H1 (cell line): Measurements from ENCODE around the gene GABRG3. TPM values are rescaled to one million over a fixed set of nuclear protein-coding genes. Genes with fewer than 3 reads are reported as not detected.

Source experiments
- CTCF ChIA-PET: fragments of 300-600 bp; sonication (Branson Sonifier 250); formaldehyde crosslinking; loops from one replicate; lab custom pipeline; 2021; ENCODE audit not compliant: partially characterized antibody; lab: Charles Lee
- POLR2A ChIA-PET: fragments of 300-600 bp; sonication (Branson Sonifier 250); formaldehyde crosslinking; loops from one replicate; lab custom pipeline; 2021; ENCODE audit warnings: inconsistent platforms; ENCODE audit not compliant: partially characterized antibody; lab: Charles Lee
- DNase-seq, 2 experiments: peaks; one replicate each; pipeline versions ENCODE4 v3.0.0 to v3.0.0-alpha.2; 2010 to 2022; ENCODE audit warnings: low spot score in 2 of 2, low read depth in 1 of 2, mixed read lengths in 1 of 2
- FAIRE-seq: peaks from 2 replicates; lab custom pipeline; 2011; peaks lifted over from hg19 to GRCh38; lab: Jason Lieb, UNC
- H2AFZ ChIP-seq: 2 replicates; pipeline ENCODE4 v1.8.1; 2012; ENCODE audit warnings: low read length, inconsistent platforms
- H2AK5ac ChIP-seq: 2 replicates; pipeline ENCODE4 v1.6.1; 2013; ENCODE audit warnings: low read depth, low read length
- H2BK120ac ChIP-seq: replicated peaks from 2 replicates; pipeline ENCODE3; 2013; ENCODE audit warnings: low read depth, low read length, inconsistent platforms
- H2BK12ac ChIP-seq: 2 replicates; pipeline ENCODE4 v1.6.1; 2013; ENCODE audit warnings: low read depth, low read length
- H2BK15ac ChIP-seq: 2 replicates; pipeline ENCODE4 v1.6.1; 2013; ENCODE audit warnings: low read length
- H2BK20ac ChIP-seq: 2 replicates; pipeline ENCODE4 v1.6.1; 2013; ENCODE audit warnings: low read length
- H2BK5ac ChIP-seq: 2 replicates; pipeline ENCODE4 v1.6.1; 2013; ENCODE audit warnings: low read depth, low read length
- H3K14ac ChIP-seq: 2 replicates; pipeline ENCODE4 v1.6.1; 2013; ENCODE audit warnings: inconsistent platforms; ENCODE audit not compliant: insufficient read length
- H3K18ac ChIP-seq: 2 replicates; pipeline ENCODE4 v1.6.1; 2013; ENCODE audit warnings: low read length; ENCODE audit errors: extremely low read depth
- H3K23ac ChIP-seq: 2 replicates; pipeline ENCODE4 v1.6.1; 2013; ENCODE audit warnings: inconsistent platforms; ENCODE audit not compliant: insufficient read length
- H3K23me2 ChIP-seq: 2 replicates; pipeline ENCODE4 v1.6.1; 2013; ENCODE audit warnings: low read depth, low read length
- H3K27ac ChIP-seq: 2 replicates; pipeline ENCODE4 v1.6.1; 2011; ENCODE audit warnings: low read depth, low read length, inconsistent platforms
- H3K27me3 ChIP-seq, 4 experiments: replicated peaks in 1 of 4; 1 replicate in 1 of 4; 2 replicates in 3 of 4; pipeline versions ENCODE4 v1.6.1 to v1.8.1; 2011 to 2013; ENCODE audit warnings: low read length in 3 of 4, mild to moderate bottlenecking in 3 of 4, inconsistent platforms in 2 of 4, mixed read lengths in 2 of 4, moderate library complexity in 1 of 4; ENCODE audit not compliant: control insufficient read depth in 3 of 4, insufficient read depth in 3 of 4; ENCODE audit errors: extremely low read depth in 1 of 4
- H3K36me3 ChIP-seq, 4 experiments: 2 replicates each; pipeline versions ENCODE4 v1.6.1 to v1.8.1; 2011 to 2013; ENCODE audit warnings: mild to moderate bottlenecking in 4 of 4, low read length in 3 of 4, moderate library complexity in 2 of 4, control low read depth in 1 of 4, inconsistent platforms in 1 of 4; ENCODE audit not compliant: insufficient read depth in 4 of 4, control insufficient read depth in 2 of 4
- H3K4ac ChIP-seq: replicated peaks from 2 replicates; pipeline ENCODE3; 2013; ENCODE audit warnings: low read length, low read depth, mixed read lengths, inconsistent platforms; ENCODE audit not compliant: insufficient read length
- H3K4me1 ChIP-seq, 4 experiments: replicated peaks in 1 of 4; 1 replicate in 1 of 4; 2 replicates in 3 of 4; pipeline versions ENCODE4 v1.6.1 to v1.8.1; 2011 to 2013; ENCODE audit warnings: low read length in 3 of 4, inconsistent platforms in 2 of 4, mixed read lengths in 1 of 4; ENCODE audit not compliant: insufficient read depth in 4 of 4, control insufficient read depth in 3 of 4
- H3K4me2 ChIP-seq, 2 experiments: 2 replicates each; pipeline versions ENCODE4 v1.6.1 to v1.8.1; 2011 to 2013; ENCODE audit warnings: low read depth in 2 of 2, low read length in 2 of 2, control low read depth in 1 of 2, inconsistent platforms in 1 of 2, mild to moderate bottlenecking in 1 of 2; ENCODE audit not compliant: insufficient read depth in 1 of 2
- H3K4me3 ChIP-seq, 4 experiments: fragments of 200-600, 300-600 bp in 1 of 4; sonication (generic), shearing (Covaris generic), sonication (Bioruptor Twin) in 1 of 4; 2 replicates each; pipeline versions ENCODE4 v1.5.1 to v1.8.1; 2011 to 2016; ENCODE audit warnings: low read length in 4 of 4, low read depth in 3 of 4, control low read depth in 2 of 4, inconsistent platforms in 2 of 4, mild to moderate bottlenecking in 2 of 4, mixed read lengths in 1 of 4, moderate library complexity in 1 of 4; ENCODE audit not compliant: insufficient read depth in 2 of 4; ENCODE audit errors: extremely low read depth in 1 of 4
- H3K56ac ChIP-seq: replicated peaks from 2 replicates; pipeline ENCODE3; 2013; ENCODE audit warnings: low read depth, mild to moderate bottlenecking, mixed read lengths, low read length, inconsistent platforms; ENCODE audit not compliant: insufficient read length
- H3K79me1 ChIP-seq: 2 replicates; pipeline ENCODE4 v1.6.1; 2013; ENCODE audit warnings: low read depth, low read length, control low read depth
- H3K79me2 ChIP-seq, 2 experiments: 2 replicates each; pipeline versions ENCODE4 v1.6.1 to v1.8.1; 2012 to 2013; ENCODE audit warnings: low read length in 2 of 2, mild to moderate bottlenecking in 2 of 2, inconsistent platforms in 1 of 2; ENCODE audit not compliant: insufficient read depth in 2 of 2, control insufficient read depth in 1 of 2
- H3K9ac ChIP-seq, 4 experiments: replicated peaks in 1 of 4; 1 replicate in 1 of 4; 2 replicates in 3 of 4; pipeline versions ENCODE4 v1.6.1 to v1.8.1; 2011 to 2013; ENCODE audit warnings: low read depth in 3 of 4, low read length in 3 of 4, control low read depth in 2 of 4, mild to moderate bottlenecking in 2 of 4, moderate library complexity in 2 of 4, inconsistent platforms in 1 of 4; ENCODE audit errors: extremely low read depth in 1 of 4
- H3K9me3 ChIP-seq, 2 experiments: 2 replicates each; pipeline versions ENCODE4 v1.6.1 to v1.8.1; 2012 to 2013; ENCODE audit warnings: mild to moderate bottlenecking in 2 of 2, moderate library complexity in 2 of 2, control low read depth in 1 of 2, inconsistent platforms in 1 of 2, low read depth in 1 of 2, low read length in 1 of 2, mixed read lengths in 1 of 2; ENCODE audit not compliant: insufficient read depth in 2 of 2
- H4K20me1 ChIP-seq, 2 experiments: replicated peaks in 1 of 2; 2 replicates each; pipeline versions ENCODE3 to v1.8.1; 2011 to 2013; ENCODE audit warnings: inconsistent platforms in 2 of 2, low read length in 2 of 2, mild to moderate bottlenecking in 1 of 2; ENCODE audit not compliant: insufficient read depth in 2 of 2, control insufficient read depth in 1 of 2
- H4K5ac ChIP-seq: 2 replicates; pipeline ENCODE4 v1.6.1; 2013; ENCODE audit warnings: low read length, low read depth, mixed read lengths, inconsistent platforms; ENCODE audit not compliant: insufficient read length
- H4K8ac ChIP-seq: 2 replicates; pipeline ENCODE4 v1.8.0; 2013; ENCODE audit warnings: mild to moderate bottlenecking, moderate library complexity, low read length, inconsistent platforms; ENCODE audit not compliant: insufficient read depth; ENCODE audit errors: extremely low read depth
- H4K91ac ChIP-seq: replicated peaks from 2 replicates; pipeline ENCODE3; 2013; ENCODE audit warnings: low read length, mixed read lengths, inconsistent platforms; ENCODE audit not compliant: insufficient read length
- CTBP2 ChIP-seq: IDR thresholded peaks from 2 replicates; pipeline ENCODE4 v1.7.0; 2011; ENCODE audit warnings: borderline replicate concordance, mild to moderate bottlenecking, moderate library complexity, mixed read lengths, low read length; ENCODE audit not compliant: insufficient read depth, insufficient read length
- EGR1 ChIP-seq: IDR thresholded peaks from 2 replicates; pipeline ENCODE4 v1.6.1; 2011; ENCODE audit warnings: low read depth, low read length, borderline replicate concordance
- HDAC6 ChIP-seq: IDR thresholded peaks from one replicate; pipeline ENCODE4 v1.7.1; 2012; ENCODE audit warnings: low read depth, mild to moderate bottlenecking, inconsistent platforms, low read length, moderate library complexity
- RNF2 ChIP-seq: fragments of 200-900, 300-1000 bp; sonication (generic); IDR thresholded peaks from 2 replicates; pipeline ENCODE4 v1.7.1; 2016; ENCODE audit warnings: borderline replicate concordance, low read depth, mild to moderate bottlenecking, antibody characterized with exemption, low read length; ENCODE audit not compliant: poor library complexity, severe bottlenecking; ENCODE audit errors: missing control alignments
- SRF ChIP-seq: IDR thresholded peaks from 2 replicates; pipeline ENCODE4 v1.6.1; 2011; ENCODE audit warnings: mild to moderate bottlenecking, low read depth, low read length, moderate library complexity
- WGBS, 2 experiments: shearing (Covaris generic) in 1 of 2; methylation state at CpG; one replicate each; pipeline versions ENCODE4 v1.1.6 to v1.1.7; 2013 to 2015; ENCODE audit warnings: low lambda C conversion rate in 2 of 2, mixed read lengths in 2 of 2, inconsistent platforms in 1 of 2, low coverage in 1 of 2, missing lambda C conversion rate in 1 of 2; ENCODE audit not compliant: insufficient replicate concordance in 2 of 2, insufficient coverage in 1 of 2, insufficient read length in 1 of 2; ENCODE audit errors: extremely low coverage in 1 of 2, missing lambda C conversion rate in 1 of 2; 5-methylcytosine and 5-hydroxymethylcytosine counted together
- polyA plus RNA-seq, 7 experiments: library from polyadenylated mRNA; depleted of rRNA in 3 of 7; stranded (reverse) in 5 of 7; unstranded in 2 of 7; fragments of >200 nt in 5 of 7; fragments of 200-250 nt in 2 of 7; gene quantifications; 1 replicate in 5 of 7; 2 replicates in 1 of 7; 4 replicates in 1 of 7; pipeline versions ENCODE4 v1.2.1 to v1.2.3, GENCODE V29; 2011 to 2013; ENCODE audit warnings: missing spikeins in 2 of 7, mixed read lengths in 2 of 7
- total RNA-seq: library from RNA; stranded (reverse); fragmentation: NEBNext Ultra II Directional; extraction: Animal tissue kit (Norgen Biotek cat#: 25700); gene quantifications from 2 replicates; pipeline ENCODE4 v1.2.1, GENCODE V29; 2021

GABRG3 gene
- total and polyA plus RNA-seq, 2 of the 8 experiments (the other 6 are each of a cell fraction or from before 2014, with no cell fraction given), result 0.17 to 0.80 TPM

- no peak overlapping the region for H3K4me2 ChIP-seq
- no peak overlapping the region for H4K8ac ChIP-seq
- no peak overlapping the region for H3K4me3 ChIP-seq
- no peak overlapping the region for H3K23ac ChIP-seq
- no peak overlapping the region for H3K4ac ChIP-seq
- no peak overlapping the region for H2BK20ac ChIP-seq
- ChIA-PET POLR2A (no interaction called here), CTCF (interaction anchor here (1.2 to 2.0 kb wide), 3 partner anchors 16 to 192 kb away, joined by 4 to 7 read pairs (median 4); no protein-coding TSS in a partner anchor)
- no peaks in the 10 kb centered on the region for H3K23me2 ChIP-seq
- H2BK5ac ChIP-seq, result no peak overlapping the region
- H2AK5ac ChIP-seq, result no peak overlapping the region
- no peak overlapping the region; the same call in 1 of the 2 replicates for H2AFZ ChIP-seq
- no peak overlapping the region for H2BK15ac ChIP-seq
- no peak overlapping the region for H2BK120ac ChIP-seq
- no peak overlapping the region for H3K14ac ChIP-seq
- no peaks in the 10 kb centered on the region for H3K36me3 ChIP-seq
- H3K4me1 ChIP-seq, result peaks cover under 1 to 2% (median 2%) of the 10 kb centered on the region in 4 experiments; a peak in 6 of 7 replicates
- no peak overlapping the region for H4K5ac ChIP-seq
- no peak overlapping the region; the same call in 1 of the 2 replicates for H3K18ac ChIP-seq
- H4K91ac ChIP-seq, result no peak overlapping the region
- no peaks in the 10 kb centered on the region for H4K20me1 ChIP-seq
- DNase-seq (no peak), FAIRE-seq (no peak)
- no peak overlapping the region for H2BK12ac ChIP-seq
- H3K27me3 ChIP-seq, result no peaks in the 10 kb centered on the region
- no peaks in the 10 kb centered on the region for H3K79me2 ChIP-seq
- H3K79me1 ChIP-seq, result no peaks in the 10 kb centered on the region
- H3K56ac ChIP-seq, result no peak overlapping the region
- no peaks in the 10 kb centered on the region for H3K9me3 ChIP-seq
- no peak overlapping the region for H3K9ac ChIP-seq
- TF ChIP-seq CTBP2 (no peak), SRF (no peak), HDAC6 (no peak), RNF2 (no peak), EGR1 (no peak)
- H3K27ac ChIP-seq, result no peak overlapping the region
- WGBS, 2 experiments, result 92% methylated on average over 4 of the region's 4 CpGs; no CpG with 5 or more reads in 1 of the 2 experiments
Measured at GRCh38 chr15:27166917-27167316, 195.9 kb downstream of the GABRG3 start.
